NCI-H2196 (cell line): ENCODE data around the gene EEF2K.
A peak's percentile ranks its signal among the peaks of the same experiment; 100 is the strongest.
"Not testable (repeated sequence)": the region's sequence is repeated elsewhere in the genome, so short reads cannot be mapped to it uniquely, and the experiment has no call there.

Source experiments
- DNase-seq: peaks from one replicate; lab custom pipeline; 2025; ENCODE audit not compliant: unreplicated experiment; lab: John Stamatoyannopoulos, UW

Gene EEF2K

GRCh38 chr16:22292320-22292719 is 86.2 kb downstream of the EEF2K start:
- no peak for DNase-seq

GRCh38 chr16:22293137-22294106 is 87.3 kb downstream of the EEF2K start:
- DNase-seq: no peak

- DNase-seq: no peak
These were observed 90.4 kb downstream of the EEF2K start for GRCh38 chr16:22296225-22297113.

GRCh38 chr16:22297114-22297870 is 91.2 kb downstream of the EEF2K start, which contains the start of gene POLR3E:
Gene POLR3E, plus strand, starts transcription at chr16:22297409. Its CDS starts 5,560 bp downstream, at chr16:22302969.
- peak; percentile 99 for DNase-seq

- peak; percentile 85 for DNase-seq
These were observed 92.0 kb downstream of the EEF2K start for GRCh38 chr16:22297871-22298733.

GRCh38 chr16:22299036-22299435 is 93.0 kb downstream of the EEF2K start:
- no peak for DNase-seq

- DNase-seq: peak; percentile 68
These were observed 94.5 kb downstream of the EEF2K start for GRCh38 chr16:22300427-22301071.

GRCh38 chr16:22301423-22301822 is 95.3 kb downstream of the EEF2K start:
- DNase-seq: not testable (repeated sequence)

- DNase-seq: no peak
These were observed 96.8 kb downstream of the EEF2K start for GRCh38 chr16:22302776-22303363.

GRCh38 chr16:22304411-22304810 is 98.3 kb downstream of the EEF2K start:
- no peak for DNase-seq

- no peak for DNase-seq
These were observed 100.7 kb downstream of the EEF2K start for GRCh38 chr16:22306788-22307187.

- no peak for DNase-seq
These were observed 101.8 kb downstream of the EEF2K start for GRCh38 chr16:22307838-22308237.

GRCh38 chr16:22308824-22309520 is 102.9 kb downstream of the EEF2K start:
- DNase-seq: no peak

GRCh38 chr16:22311520-22311919 is 105.4 kb downstream of the EEF2K start:
- no peak for DNase-seq

GRCh38 chr16:22312897-22313781 is 107.1 kb downstream of the EEF2K start:
- no peak for DNase-seq

- DNase-seq: no peak
These were observed 107.9 kb downstream of the EEF2K start for GRCh38 chr16:22313876-22314470.
